GM12872 (cell line): ENCODE results near the gene YIPF5.

Experiments used
- TF ChIP-seq, protein P1 (sequence below): IDR thresholded peaks from 3 replicates; pipeline ENCODE4 v1.5.1; 2011; ENCODE audit warnings: low read depth, mild to moderate bottlenecking, low read length, moderate library complexity; ENCODE audit not compliant: insufficient read depth

YIPF5 gene

DNA sequence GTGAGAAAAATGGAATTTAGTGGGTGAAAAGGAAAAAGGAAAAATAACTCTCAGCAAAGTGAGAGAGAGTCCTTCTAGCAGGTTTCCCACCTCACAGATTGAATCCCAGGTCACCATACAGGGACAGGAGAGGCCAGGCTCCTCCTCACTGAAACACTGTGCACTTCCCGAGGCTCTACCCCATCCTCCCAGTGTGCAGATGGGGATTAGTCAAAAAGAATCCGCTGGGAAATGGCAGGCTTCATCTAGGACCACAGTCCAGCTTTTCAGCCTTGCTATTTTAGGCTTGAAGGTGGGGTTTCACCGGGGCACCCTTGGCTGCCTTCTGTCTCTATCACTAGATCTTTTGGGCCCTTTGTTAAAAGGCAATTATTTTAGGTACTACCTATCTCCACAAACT, 47.8 kb downstream of the YIPF5 start:
- TF ChIP-seq, protein P1, sequence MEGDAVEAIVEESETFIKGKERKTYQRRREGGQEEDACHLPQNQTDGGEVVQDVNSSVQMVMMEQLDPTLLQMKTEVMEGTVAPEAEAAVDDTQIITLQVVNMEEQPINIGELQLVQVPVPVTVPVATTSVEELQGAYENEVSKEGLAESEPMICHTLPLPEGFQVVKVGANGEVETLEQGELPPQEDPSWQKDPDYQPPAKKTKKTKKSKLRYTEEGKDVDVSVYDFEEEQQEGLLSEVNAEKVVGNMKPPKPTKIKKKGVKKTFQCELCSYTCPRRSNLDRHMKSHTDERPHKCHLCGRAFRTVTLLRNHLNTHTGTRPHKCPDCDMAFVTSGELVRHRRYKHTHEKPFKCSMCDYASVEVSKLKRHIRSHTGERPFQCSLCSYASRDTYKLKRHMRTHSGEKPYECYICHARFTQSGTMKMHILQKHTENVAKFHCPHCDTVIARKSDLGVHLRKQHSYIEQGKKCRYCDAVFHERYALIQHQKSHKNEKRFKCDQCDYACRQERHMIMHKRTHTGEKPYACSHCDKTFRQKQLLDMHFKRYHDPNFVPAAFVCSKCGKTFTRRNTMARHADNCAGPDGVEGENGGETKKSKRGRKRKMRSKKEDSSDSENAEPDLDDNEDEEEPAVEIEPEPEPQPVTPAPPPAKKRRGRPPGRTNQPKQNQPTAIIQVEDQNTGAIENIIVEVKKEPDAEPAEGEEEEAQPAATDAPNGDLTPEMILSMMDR: no peak

GRCh38 chr5:144122081-144122480, 48.4 kb downstream of the YIPF5 start:
- TF ChIP-seq, protein P1: no peak

- TF ChIP-seq, protein P1: no peak
Measured at GRCh38 chr5:144121577-144121976, 48.9 kb downstream of the YIPF5 start.

DNA sequence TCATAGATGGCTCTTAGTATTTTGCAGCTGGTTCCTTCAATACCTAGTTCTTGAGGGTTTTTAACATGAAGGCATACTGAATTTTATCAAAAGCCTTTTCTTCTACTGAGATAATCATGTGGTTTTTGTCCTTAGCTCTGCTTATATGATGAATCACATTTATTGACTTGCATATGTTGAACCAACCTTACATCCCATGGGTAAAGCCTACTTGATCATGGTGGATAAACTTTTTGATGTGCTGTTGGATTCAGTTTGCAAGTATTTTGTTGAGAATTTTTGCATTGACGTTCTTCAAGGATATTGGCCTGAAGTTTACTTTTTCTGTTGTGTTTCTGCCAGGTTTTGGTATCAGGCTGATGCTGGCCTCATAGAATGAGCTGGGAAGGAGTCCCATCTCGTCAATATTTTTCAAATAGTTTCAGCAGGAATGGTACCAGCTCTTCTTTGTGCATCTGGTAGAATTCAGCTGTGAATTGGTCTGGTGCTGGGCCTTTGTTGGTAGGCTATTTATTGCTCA, 49.7 kb downstream of the YIPF5 start:
- TF ChIP-seq, protein P1: no peak

GRCh38 chr5:144117412-144117811, 53.0 kb downstream of the YIPF5 start:
- TF ChIP-seq, protein P1: no peak

DNA sequence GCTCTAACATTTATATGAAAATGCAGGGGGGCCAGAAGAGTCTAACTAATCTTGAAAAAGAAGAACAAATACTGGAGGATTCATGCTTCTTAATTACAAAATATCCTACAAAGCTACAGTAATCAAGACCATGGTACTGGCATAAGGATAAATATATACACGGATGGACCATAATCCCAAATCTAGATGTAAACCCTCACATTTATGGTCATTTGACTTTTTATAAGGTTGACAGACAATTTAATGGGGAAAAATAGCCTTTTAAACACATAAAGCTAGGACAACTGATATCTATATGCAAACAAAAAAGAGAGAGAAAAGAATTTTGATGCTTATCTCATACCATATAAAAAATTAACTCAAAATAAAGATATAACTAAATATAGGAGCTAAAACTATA, 55.9 kb downstream of the YIPF5 start:
- TF ChIP-seq, protein P1: no peak
